HepG2 (cell line): ENCODE results near the gene RRAS. TPM values are rescaled to one million over a fixed set of nuclear protein-coding genes. Genes with fewer than 3 reads are reported as not detected.
A peak's percentile ranks its signal among the peaks of the same experiment; 100 is the strongest.

Experiments used
- ATF7 ChIP-seq, 2 experiments: fragments of 450-650 bp in 1 of 2; sonication (generic) in 1 of 2; formaldehyde crosslinking in 1 of 2; IDR thresholded peaks; 2 replicates each; pipeline versions ENCODE4 v1.4.0 to v1.6.1; 2016 to 2020; ENCODE audit warnings: antibody characterized with exemption in 1 of 2, mild to moderate bottlenecking in 1 of 2, missing genetic modification reagents in 1 of 2
- FOXO1 ChIP-seq: sonication (generic); formaldehyde crosslinking; IDR thresholded peaks from 2 replicates; pipeline ENCODE4 v1.4.0; 2020; ENCODE audit warnings: missing genetic modification reagents
- HES4 ChIP-seq: sonication (generic); formaldehyde crosslinking; IDR thresholded peaks from 2 replicates; pipeline ENCODE4 v1.9.0; 2021; ENCODE audit warnings: mild to moderate bottlenecking, missing genetic modification reagents, borderline replicate concordance
- NFYB ChIP-seq: sonication (generic); formaldehyde crosslinking; IDR thresholded peaks from 2 replicates; pipeline ENCODE4 v1.4.0; 2020; ENCODE audit warnings: missing genetic modification reagents
- PHF8 ChIP-seq: sonication (generic); formaldehyde crosslinking; IDR thresholded peaks from 2 replicates; pipeline ENCODE4 v1.5.0; 2020; ENCODE audit warnings: missing genetic modification reagents
- RBFOX2 ChIP-seq: fragments of 200-400 bp; formaldehyde crosslinking; IDR thresholded peaks from 2 replicates; pipeline ENCODE4 v1.6.1; 2017; ENCODE audit warnings: low read depth, mild to moderate bottlenecking, low read length
- RELA ChIP-seq: sonication (generic); formaldehyde crosslinking; IDR thresholded peaks from 2 replicates; pipeline ENCODE4 v1.4.0; 2020; ENCODE audit warnings: missing genetic modification reagents
- TEAD3 ChIP-seq: optimal IDR thresholded peaks from 2 replicates; pipeline ENCODE3; 2016; ENCODE audit warnings: borderline replicate concordance
- ZBTB1 ChIP-seq: sonication (generic); formaldehyde crosslinking; IDR thresholded peaks from 2 replicates; pipeline ENCODE4 v1.4.0; 2020; ENCODE audit warnings: missing genetic modification reagents, borderline replicate concordance
- ZNF652 ChIP-seq: IDR thresholded peaks from 2 replicates; pipeline ENCODE4 v1.6.1; 2016; ENCODE audit warnings: low read depth, borderline replicate concordance
- ZNF713 ChIP-seq: sonication (generic); formaldehyde crosslinking; IDR thresholded peaks from 2 replicates; pipeline ENCODE4 v1.4.0; 2020; ENCODE audit warnings: mild to moderate bottlenecking, missing genetic modification reagents
- polyA plus RNA-seq, 8 experiments: library from polyadenylated mRNA; depleted of rRNA in 3 of 8; stranded (reverse) in 7 of 8; unstranded in 1 of 8; fragments of >200 nt; fragmentation: Illumina TruSeq in 4 of 8; extraction: Trizol in 4 of 8; gene quantifications; 2 replicates each; pipeline versions ENCODE4 v1.2.1 to v1.2.3, GENCODE V29; 2011 to 2016; ENCODE audit warnings: low read depth in 4 of 8, missing spikeins in 1 of 8, mixed read lengths in 1 of 8; ENCODE audit not compliant: insufficient read depth in 1 of 8
- total RNA-seq, 5 experiments: library from RNA; depleted of rRNA; stranded (reverse); fragments of >200 nt; fragmentation: Illumina TruSeq; extraction: Trizol; gene quantifications; 2 replicates each; pipeline ENCODE4 v1.2.3, GENCODE V29; 2016; ENCODE audit warnings: low read depth in 1 of 5
- TF ChIP-seq, protein P1 (sequence below): sonication (generic); formaldehyde crosslinking; IDR thresholded peaks from 2 replicates; pipeline ENCODE4 v1.8.0; 2022; ENCODE audit warnings: mild to moderate bottlenecking, missing genetic modification reagents, moderate library complexity
- TF ChIP-seq, protein P2 (sequence below): sonication (generic); formaldehyde crosslinking; IDR thresholded peaks from 2 replicates; pipeline ENCODE4 v1.5.1; 2020; ENCODE audit warnings: missing genetic modification reagents, mild to moderate bottlenecking, borderline replicate concordance
- TF ChIP-seq, protein P3 (sequence below): sonication (generic); formaldehyde crosslinking; IDR thresholded peaks from 2 replicates; pipeline ENCODE4 v1.4.0; 2020; ENCODE audit warnings: mild to moderate bottlenecking, missing genetic modification reagents
- TF ChIP-seq, protein P4 (sequence below): sonication (generic); formaldehyde crosslinking; IDR thresholded peaks from 2 replicates; pipeline ENCODE4 v1.4.0; 2020; ENCODE audit warnings: missing genetic modification reagents
- TF ChIP-seq, protein P5 (sequence below): sonication (generic); formaldehyde crosslinking; IDR thresholded peaks from 2 replicates; pipeline ENCODE4 v1.4.0; 2020; ENCODE audit warnings: missing genetic modification reagents, borderline replicate concordance
- TF ChIP-seq, protein P6 (sequence below): IDR thresholded peaks from 2 replicates; pipeline ENCODE4 v1.6.1; 2012; ENCODE audit warnings: inconsistent platforms
- TF ChIP-seq, protein P7 (sequence below): sonication (generic); formaldehyde crosslinking; IDR thresholded peaks from 2 replicates; pipeline ENCODE4 v1.5.1; 2020; ENCODE audit warnings: missing genetic modification reagents, mild to moderate bottlenecking, borderline replicate concordance

Gene RRAS
- total and polyA plus RNA-seq, 2 of the 13 experiments (the other 11 are each of a cell fraction or from before 2014, with no cell fraction given) = 1.5 to 12.0 TPM

DNA sequence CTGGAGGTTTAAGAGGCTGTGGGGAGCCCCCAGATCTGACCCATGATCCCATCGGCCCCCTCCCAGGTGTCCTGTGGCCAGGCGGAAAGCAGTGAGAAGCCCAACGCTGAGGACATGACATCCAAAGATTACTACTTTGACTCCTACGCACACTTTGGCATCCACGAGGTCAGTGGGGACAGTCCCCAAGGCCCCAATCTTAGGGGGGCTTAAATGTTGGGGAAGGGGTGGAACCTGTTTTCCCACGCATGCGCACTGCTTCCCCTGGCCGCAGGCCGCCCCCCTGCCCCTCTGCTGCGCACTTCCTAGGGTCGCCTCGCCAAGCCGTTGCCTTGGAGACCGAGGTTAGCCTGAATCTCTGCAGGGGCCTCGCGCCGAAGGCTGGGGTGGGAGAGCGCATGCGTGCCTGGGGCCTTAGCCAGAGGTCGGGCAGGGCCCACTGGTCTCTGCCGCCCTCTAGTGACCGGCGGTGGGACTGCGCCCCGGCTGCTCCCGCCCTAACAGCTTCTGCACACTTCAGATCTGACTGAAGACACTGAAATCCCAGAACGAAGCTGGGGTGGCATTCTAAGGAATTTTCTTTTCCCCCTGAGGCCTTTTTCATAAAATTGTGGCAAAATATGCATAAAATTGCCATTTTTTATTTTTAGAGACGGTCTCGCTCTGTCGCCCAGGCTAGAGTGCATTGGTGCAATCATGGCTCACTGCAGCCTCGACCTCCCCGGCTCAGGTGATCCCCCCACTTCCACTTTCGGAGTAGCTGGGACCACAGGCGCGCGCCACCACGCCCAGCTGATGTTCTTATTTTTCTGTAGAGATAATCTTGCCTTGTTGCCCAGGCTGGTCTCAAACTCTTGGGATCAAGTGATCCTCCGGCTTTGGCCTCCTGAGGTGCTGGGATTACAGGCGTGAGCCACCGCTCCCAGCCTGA is 40.7 kb upstream of the RRAS start (continued):
- TF ChIP-seq RELA (CRISPR knock-in tag) (no peak), TEAD3 (CRISPR knock-in tag) (peak; percentile 39), FOXO1 (CRISPR knock-in tag) (no peak), ZNF713 (CRISPR knock-in tag) (no peak), ZNF652 (CRISPR knock-in tag) (no peak), RBFOX2 (peak; percentile 69), ZBTB1 (CRISPR knock-in tag) (no peak), ATF7 (IDR thresholded peaks at IDR 0.05) (no peak), ATF7 (CRISPR knock-in tag; IDR thresholded peaks at IDR 0.05) (no peak), NFYB (CRISPR knock-in tag) (no peak), HES4 (CRISPR knock-in tag) (no peak), PHF8 (CRISPR knock-in tag) (no peak)
- TF ChIP-seq, protein P1, sequence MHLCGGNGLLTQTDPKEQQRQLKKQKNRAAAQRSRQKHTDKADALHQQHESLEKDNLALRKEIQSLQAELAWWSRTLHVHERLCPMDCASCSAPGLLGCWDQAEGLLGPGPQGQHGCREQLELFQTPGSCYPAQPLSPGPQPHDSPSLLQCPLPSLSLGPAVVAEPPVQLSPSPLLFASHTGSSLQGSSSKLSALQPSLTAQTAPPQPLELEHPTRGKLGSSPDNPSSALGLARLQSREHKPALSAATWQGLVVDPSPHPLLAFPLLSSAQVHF (CRISPR knock-in tag) = no peak
- TF ChIP-seq, protein P2, sequence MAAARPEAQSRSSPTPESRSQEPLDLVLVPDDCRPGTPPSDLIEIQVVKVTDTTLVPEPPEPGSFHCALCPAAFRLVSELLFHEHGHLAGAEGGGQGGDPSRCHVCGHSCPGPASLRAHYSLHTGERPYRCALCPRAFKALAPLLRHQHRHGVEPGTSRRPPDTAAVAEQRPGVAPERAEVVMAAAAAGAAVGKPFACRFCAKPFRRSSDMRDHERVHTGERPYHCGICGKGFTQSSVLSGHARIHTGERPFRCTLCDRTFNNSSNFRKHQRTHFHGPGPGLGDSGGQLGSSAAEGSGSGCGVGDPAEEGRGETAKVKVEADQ (CRISPR knock-in tag) = no peak
- TF ChIP-seq, protein P3, sequence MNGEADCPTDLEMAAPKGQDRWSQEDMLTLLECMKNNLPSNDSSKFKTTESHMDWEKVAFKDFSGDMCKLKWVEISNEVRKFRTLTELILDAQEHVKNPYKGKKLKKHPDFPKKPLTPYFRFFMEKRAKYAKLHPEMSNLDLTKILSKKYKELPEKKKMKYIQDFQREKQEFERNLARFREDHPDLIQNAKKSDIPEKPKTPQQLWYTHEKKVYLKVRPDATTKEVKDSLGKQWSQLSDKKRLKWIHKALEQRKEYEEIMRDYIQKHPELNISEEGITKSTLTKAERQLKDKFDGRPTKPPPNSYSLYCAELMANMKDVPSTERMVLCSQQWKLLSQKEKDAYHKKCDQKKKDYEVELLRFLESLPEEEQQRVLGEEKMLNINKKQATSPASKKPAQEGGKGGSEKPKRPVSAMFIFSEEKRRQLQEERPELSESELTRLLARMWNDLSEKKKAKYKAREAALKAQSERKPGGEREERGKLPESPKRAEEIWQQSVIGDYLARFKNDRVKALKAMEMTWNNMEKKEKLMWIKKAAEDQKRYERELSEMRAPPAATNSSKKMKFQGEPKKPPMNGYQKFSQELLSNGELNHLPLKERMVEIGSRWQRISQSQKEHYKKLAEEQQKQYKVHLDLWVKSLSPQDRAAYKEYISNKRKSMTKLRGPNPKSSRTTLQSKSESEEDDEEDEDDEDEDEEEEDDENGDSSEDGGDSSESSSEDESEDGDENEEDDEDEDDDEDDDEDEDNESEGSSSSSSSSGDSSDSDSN (CRISPR knock-in tag) = no peak
- TF ChIP-seq, protein P4, sequence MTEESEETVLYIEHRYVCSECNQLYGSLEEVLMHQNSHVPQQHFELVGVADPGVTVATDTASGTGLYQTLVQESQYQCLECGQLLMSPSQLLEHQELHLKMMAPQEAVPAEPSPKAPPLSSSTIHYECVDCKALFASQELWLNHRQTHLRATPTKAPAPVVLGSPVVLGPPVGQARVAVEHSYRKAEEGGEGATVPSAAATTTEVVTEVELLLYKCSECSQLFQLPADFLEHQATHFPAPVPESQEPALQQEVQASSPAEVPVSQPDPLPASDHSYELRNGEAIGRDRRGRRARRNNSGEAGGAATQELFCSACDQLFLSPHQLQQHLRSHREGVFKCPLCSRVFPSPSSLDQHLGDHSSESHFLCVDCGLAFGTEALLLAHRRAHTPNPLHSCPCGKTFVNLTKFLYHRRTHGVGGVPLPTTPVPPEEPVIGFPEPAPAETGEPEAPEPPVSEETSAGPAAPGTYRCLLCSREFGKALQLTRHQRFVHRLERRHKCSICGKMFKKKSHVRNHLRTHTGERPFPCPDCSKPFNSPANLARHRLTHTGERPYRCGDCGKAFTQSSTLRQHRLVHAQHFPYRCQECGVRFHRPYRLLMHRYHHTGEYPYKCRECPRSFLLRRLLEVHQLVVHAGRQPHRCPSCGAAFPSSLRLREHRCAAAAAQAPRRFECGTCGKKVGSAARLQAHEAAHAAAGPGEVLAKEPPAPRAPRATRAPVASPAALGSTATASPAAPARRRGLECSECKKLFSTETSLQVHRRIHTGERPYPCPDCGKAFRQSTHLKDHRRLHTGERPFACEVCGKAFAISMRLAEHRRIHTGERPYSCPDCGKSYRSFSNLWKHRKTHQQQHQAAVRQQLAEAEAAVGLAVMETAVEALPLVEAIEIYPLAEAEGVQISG (CRISPR knock-in tag) = peak; percentile 89
- TF ChIP-seq, protein P5, sequence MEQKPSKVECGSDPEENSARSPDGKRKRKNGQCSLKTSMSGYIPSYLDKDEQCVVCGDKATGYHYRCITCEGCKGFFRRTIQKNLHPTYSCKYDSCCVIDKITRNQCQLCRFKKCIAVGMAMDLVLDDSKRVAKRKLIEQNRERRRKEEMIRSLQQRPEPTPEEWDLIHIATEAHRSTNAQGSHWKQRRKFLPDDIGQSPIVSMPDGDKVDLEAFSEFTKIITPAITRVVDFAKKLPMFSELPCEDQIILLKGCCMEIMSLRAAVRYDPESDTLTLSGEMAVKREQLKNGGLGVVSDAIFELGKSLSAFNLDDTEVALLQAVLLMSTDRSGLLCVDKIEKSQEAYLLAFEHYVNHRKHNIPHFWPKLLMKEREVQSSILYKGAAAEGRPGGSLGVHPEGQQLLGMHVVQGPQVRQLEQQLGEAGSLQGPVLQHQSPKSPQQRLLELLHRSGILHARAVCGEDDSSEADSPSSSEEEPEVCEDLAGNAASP (CRISPR knock-in tag) = peak; percentile 35; the same call in 1 of the 2 replicates
- TF ChIP-seq, protein P6, sequence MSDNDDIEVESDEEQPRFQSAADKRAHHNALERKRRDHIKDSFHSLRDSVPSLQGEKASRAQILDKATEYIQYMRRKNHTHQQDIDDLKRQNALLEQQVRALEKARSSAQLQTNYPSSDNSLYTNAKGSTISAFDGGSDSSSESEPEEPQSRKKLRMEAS = peak; percentile 53; the same call in 1 of the 2 replicates
- TF ChIP-seq, protein P7, sequence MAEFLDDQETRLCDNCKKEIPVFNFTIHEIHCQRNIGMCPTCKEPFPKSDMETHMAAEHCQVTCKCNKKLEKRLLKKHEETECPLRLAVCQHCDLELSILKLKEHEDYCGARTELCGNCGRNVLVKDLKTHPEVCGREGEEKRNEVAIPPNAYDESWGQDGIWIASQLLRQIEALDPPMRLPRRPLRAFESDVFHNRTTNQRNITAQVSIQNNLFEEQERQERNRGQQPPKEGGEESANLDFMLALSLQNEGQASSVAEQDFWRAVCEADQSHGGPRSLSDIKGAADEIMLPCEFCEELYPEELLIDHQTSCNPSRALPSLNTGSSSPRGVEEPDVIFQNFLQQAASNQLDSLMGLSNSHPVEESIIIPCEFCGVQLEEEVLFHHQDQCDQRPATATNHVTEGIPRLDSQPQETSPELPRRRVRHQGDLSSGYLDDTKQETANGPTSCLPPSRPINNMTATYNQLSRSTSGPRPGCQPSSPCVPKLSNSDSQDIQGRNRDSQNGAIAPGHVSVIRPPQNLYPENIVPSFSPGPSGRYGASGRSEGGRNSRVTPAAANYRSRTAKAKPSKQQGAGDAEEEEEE = no peak
